Esophagus muscularis mucosa (tissue), 4 donors: Measurements from ENCODE around the gene ETNPPL. TPM values are rescaled to one million over a fixed set of nuclear protein-coding genes. Genes with fewer than 3 reads are reported as not detected.
A peak's percentile ranks its signal among the peaks of the same experiment; 100 is the strongest.

Experiments used
- DNase-seq: peaks from one replicate; pipeline ENCODE4 v3.0.0-alpha.2; 2017; ENCODE audit errors: extremely low spot score
- H3K27ac ChIP-seq, 4 donors: fragments of 200-600 bp; sonication (generic); replicated peaks in 1 of 4; 1 replicate in 3 of 4; 2 replicates in 1 of 4; pipeline ENCODE4 v1.5.1; 2016 to 2019; ENCODE audit warnings: mild to moderate bottlenecking in 1 of 4
- H3K27me3 ChIP-seq, 4 donors: fragments of 200-600 bp; sonication (generic); one replicate each; pipeline versions ENCODE4 v1.5.1 to v1.6.0; 2016 to 2019
- H3K36me3 ChIP-seq, 4 donors: fragments of 200-600 bp; sonication (generic); one replicate each; pipeline ENCODE4 v1.5.1; 2016 to 2019
- H3K4me1 ChIP-seq, 4 donors: fragments of 200-600 bp; sonication (generic); one replicate each; pipeline ENCODE4 v1.5.1; 2016 to 2019
- H3K4me3 ChIP-seq, 4 donors: fragments of 200-600 bp; sonication (generic); 1 replicate in 2 of 4; 2 replicates in 2 of 4; pipeline ENCODE4 v1.5.1; 2016 to 2019; ENCODE audit warnings: mild to moderate bottlenecking in 4 of 4, moderate library complexity in 1 of 4
- H3K9me3 ChIP-seq, 4 donors: fragments of 200-600 bp; sonication (generic); 1 replicate in 3 of 4; 2 replicates in 1 of 4; pipeline ENCODE4 v1.5.1; 2016 to 2019
- EP300 ChIP-seq: sonication (generic); formaldehyde crosslinking; IDR thresholded peaks from one replicate; pipeline ENCODE4 v1.6.1; 2017; ENCODE audit warnings: antibody characterized with exemption
- POLR2A ChIP-seq: fragments of 450-650 bp; IDR thresholded peaks from one replicate; pipeline ENCODE4 v1.6.1; 2017; ENCODE audit warnings: antibody characterized with exemption, moderate library complexity, mild to moderate bottlenecking, low read depth
- POLR2AphosphoS5 ChIP-seq, 2 donors: sonication (generic); formaldehyde crosslinking; IDR thresholded peaks; one replicate each; pipeline ENCODE4 v1.6.1; 2017; ENCODE audit warnings: antibody characterized with exemption in 2 of 2
- WGBS: methylation state at CpG from one replicate; pipeline ENCODE4 v1.1.5; 2018; 5-methylcytosine and 5-hydroxymethylcytosine counted together
- intact Hi-C: fragments of 100-400 bp; cut with DNase I; formaldehyde crosslinking; loops from one replicate; pipeline ENCODE4 v1.15.1; 2023
- total RNA-seq, 4 donors: library from RNA; depleted of rRNA; stranded (reverse); fragments of >200 nt; gene quantifications; one replicate each; pipeline versions ENCODE4 v1.1.0 to v1.2.1, GENCODE V29; 2016
- TF ChIP-seq, protein P1 (sequence below), 3 experiments: fragments of 200-600 bp in 2 of 3; fragments of 450-650 bp in 1 of 3; sonication (generic) in 2 of 3; IDR thresholded peaks; one replicate each; pipeline ENCODE4 v1.5.1; 2017 to 2019; ENCODE audit warnings: antibody characterized with exemption in 3 of 3, mild to moderate bottlenecking in 2 of 3, moderate library complexity in 1 of 3

The ETNPPL gene
- 1 to 10 TPM in 1 of 4 donors, not detected in 3; 2.0 TPM for total RNA-seq

GRCh38 chr4:108762559-108763225 is at the start of gene ETNPPL:
Gene ETNPPL, minus strand, starts transcription at chr4:108763053. Its CDS starts 155 bp downstream, at chr4:108762898.
- no peak for DNase-seq
- intact Hi-C loops: no loop called here

GRCh38 chr4:108811486-108811885 is 48.6 kb upstream of the ETNPPL start:
- DNase-seq: no peak
- WGBS: 82% methylated on average over 1 of the region's 1 CpG
- Histone ChIP-seq H3K4me3 (no peak overlapping the region), H3K36me3 (no peaks in the 10 kb centered on the region), H3K27me3 (no peaks in the 10 kb centered on the region), H3K4me1 (no peaks in the 10 kb centered on the region), H3K27ac (no peak overlapping the region), H3K9me3 (no peaks in the 10 kb centered on the region)
- intact Hi-C loops: no loop called here
- TF ChIP-seq POLR2AphosphoS5 (IDR thresholded peaks at IDR 0.05) (no peak), EP300 (no peak), POLR2A (no peak)
- TF ChIP-seq, protein P1, sequence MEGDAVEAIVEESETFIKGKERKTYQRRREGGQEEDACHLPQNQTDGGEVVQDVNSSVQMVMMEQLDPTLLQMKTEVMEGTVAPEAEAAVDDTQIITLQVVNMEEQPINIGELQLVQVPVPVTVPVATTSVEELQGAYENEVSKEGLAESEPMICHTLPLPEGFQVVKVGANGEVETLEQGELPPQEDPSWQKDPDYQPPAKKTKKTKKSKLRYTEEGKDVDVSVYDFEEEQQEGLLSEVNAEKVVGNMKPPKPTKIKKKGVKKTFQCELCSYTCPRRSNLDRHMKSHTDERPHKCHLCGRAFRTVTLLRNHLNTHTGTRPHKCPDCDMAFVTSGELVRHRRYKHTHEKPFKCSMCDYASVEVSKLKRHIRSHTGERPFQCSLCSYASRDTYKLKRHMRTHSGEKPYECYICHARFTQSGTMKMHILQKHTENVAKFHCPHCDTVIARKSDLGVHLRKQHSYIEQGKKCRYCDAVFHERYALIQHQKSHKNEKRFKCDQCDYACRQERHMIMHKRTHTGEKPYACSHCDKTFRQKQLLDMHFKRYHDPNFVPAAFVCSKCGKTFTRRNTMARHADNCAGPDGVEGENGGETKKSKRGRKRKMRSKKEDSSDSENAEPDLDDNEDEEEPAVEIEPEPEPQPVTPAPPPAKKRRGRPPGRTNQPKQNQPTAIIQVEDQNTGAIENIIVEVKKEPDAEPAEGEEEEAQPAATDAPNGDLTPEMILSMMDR (IDR thresholded peaks at IDR 0.05): no peak

More at GRCh38 chr4:108762559-108763225, at the start of gene ETNPPL:
- Histone ChIP-seq H3K27ac (no peak within 1 kb of the TSS), H3K27me3 (peaks cover 0 to 38% (median 0%) of the 10 kb centered on the region in 4 donors), H3K4me3 (peak within 1 kb of the TSS; percentile 53 to 62 (median 58)), H3K36me3 (no peaks in the 10 kb centered on the region), H3K9me3 (no peaks in the 10 kb centered on the region), H3K4me1 (peaks cover 0 to 19% (median 13%) of the 10 kb centered on the region in 4 donors)
- 0% methylated on average over 28 of the region's 61 CpGs for WGBS
- TF ChIP-seq EP300: no peak
- TF ChIP-seq, protein P1 (IDR thresholded peaks at IDR 0.05): no peak
- no peak for TF ChIP-seq POLR2AphosphoS5 (IDR thresholded peaks at IDR 0.05)
- no peak for TF ChIP-seq POLR2A

DNA sequence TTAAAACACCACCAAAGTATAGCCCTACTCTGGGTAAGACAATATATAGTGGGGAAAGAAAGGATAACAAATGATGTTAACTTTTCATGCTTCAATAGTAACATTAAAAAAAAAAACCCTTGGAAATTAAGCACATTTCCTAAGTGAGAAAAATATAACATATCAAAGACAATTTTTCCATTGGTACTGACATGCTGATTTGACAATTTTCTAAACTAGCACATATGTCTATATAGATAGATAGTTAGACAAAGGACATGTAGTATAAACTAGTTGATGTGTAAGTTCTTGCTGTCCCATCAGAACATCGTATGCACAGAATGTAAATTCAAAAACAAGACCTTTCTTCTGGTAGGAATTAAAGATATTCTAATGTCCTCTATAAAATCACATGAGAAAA is 47.2 kb upstream of the ETNPPL start:
- Histone ChIP-seq H3K4me3 (no peak overlapping the region), H3K27me3 (no peaks in the 10 kb centered on the region), H3K4me1 (no peaks in the 10 kb centered on the region), H3K36me3 (no peaks in the 10 kb centered on the region), H3K9me3 (no peaks in the 10 kb centered on the region), H3K27ac (no peak overlapping the region)
- TF ChIP-seq POLR2A (no peak), EP300 (no peak), POLR2AphosphoS5 (IDR thresholded peaks at IDR 0.05) (no peak)
- TF ChIP-seq, protein P1 (IDR thresholded peaks at IDR 0.05): no peak
- DNase-seq: no peak
- 78% methylated on average over 1 of the region's 1 CpG for WGBS
- intact Hi-C loops: no loop called here

DNA sequence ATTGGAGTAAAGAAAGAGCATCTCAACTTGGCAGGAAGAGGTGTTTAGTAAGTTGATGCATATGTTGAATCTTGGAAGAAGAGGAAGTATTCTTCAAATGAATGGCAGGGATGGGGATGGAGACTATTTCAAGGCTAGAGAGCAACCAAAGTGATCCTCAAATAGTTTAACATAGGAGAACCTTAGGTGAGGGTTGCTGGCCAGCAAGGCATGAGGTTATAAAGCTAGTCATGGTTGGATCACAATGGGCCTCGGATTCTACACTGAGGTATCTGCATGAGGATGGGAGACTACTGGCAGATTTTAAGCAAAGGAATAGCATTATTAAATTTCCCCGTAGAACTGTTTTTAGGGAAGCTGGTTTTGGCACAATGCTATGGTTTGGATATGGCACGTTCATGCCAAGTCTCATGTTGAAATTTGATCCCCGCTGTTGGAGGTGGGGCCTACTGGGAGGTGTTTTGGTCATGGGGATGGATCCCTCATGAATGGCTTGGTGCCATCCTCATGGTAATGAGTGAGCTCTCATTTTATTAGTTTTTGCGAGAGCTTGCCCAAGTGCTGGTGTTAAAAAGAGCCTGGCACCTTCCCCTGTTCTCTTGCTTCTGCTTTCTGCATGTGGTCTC is 41.9 kb upstream of the ETNPPL start:
- no peak overlapping the region for H3K27ac ChIP-seq
- no peaks in the 10 kb centered on the region for H3K4me1 ChIP-seq
- intact Hi-C loops: no loop called here
- 88% methylated on average over 5 of the region's 5 CpGs for WGBS
- no peaks in the 10 kb centered on the region for H3K9me3 ChIP-seq
- DNase-seq: no peak
- TF ChIP-seq, protein P1 (IDR thresholded peaks at IDR 0.05): no peak
- H3K27me3 ChIP-seq: no peaks in the 10 kb centered on the region
- H3K36me3 ChIP-seq: no peaks in the 10 kb centered on the region
- H3K4me3 ChIP-seq: no peak overlapping the region
